HG03135 (cell line): ENCODE measurements around the gene DCAF4.
"Not testable (repeated sequence)": the region's sequence is repeated elsewhere in the genome, so short reads cannot be mapped to it uniquely, and the experiment has no call there.

Experiments
- ATAC-seq: cut with Tn5 transposase; IDR thresholded peaks from one replicate; pipeline ENCODE4 v1.9.1; 2021; ENCODE audit warnings: mild to moderate bottlenecking, moderate library complexity; ENCODE audit not compliant: unreplicated experiment

DCAF4 gene

DNA sequence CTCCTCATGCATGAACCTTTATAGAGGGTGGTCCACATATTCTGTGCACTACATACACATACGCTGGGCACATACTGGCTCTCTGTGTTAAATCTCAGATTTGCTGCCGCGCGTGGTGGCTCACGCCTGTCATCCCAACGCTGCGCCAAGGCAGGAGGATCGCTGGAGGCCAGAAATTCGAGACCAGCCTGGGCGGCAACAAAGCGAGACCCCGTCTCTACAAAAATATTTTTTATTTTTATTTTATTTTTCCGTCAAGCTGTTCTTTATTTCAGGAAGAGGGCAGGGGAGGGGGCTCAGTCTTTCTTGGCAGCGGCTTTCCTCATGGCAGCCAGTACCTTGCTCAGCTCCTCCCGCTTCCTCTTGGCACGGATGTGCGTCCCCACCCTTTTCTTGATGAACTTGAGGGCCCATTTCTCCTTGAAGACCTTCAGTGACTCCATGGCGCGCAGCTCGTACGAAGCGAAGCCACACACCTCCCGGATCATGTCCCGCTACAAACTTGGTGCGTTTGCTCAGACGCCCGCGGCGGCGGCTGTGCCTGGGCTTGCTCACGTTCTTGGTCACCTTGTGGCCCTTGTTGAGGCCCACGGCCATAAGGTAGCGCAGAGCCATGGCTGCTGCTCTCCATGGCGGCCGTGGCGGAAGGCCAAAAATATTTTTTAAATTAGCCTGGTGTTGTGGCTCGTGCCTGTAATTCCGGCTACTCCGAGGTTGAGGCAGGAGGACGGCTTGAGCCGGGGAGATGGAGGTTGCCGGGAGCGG, 3.2 kb downstream of the DCAF4 start:
- no peak for ATAC-seq

DNA sequence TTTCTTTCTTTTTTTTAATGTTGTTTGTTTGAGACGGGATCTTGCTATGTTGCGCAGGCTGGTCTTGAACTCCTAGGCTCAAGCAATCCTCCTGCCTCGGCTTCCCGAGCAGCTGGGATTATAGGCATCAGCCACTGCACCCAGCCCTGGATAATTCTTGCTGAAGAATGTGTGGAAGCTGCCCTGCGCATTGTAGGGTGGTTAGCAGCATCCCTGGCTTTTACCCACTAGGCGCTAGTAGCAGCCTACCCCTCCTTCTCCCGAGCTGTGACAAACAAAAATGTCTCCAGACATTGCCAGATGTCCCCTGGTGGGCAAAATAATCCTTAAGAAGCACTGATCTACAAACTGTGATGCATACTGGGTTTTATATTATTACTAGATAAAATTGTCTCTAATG, 6.6 kb downstream of the DCAF4 start:
- ATAC-seq, result no peak

DNA sequence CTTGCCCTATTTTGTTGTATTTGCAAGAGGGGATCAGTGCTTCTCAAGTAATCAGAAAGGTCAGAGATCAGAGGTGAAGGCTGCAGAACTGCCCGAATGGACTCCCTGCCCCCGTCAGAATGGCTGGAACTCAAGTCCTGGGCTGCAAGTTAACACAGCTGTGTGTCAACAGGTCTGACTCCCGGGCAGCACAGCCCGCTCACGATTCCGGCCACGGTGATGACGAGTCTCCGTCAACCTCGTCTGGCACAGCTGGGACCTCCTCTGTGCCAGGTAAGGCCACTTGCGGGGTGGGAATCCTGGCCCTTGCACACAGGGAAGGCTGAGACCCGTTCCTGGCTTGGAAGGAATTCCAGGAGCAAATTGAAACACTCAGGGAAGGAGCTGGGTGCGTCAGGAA, 13.4 kb downstream of the DCAF4 start:
- ATAC-seq, result no peak

- no peak for ATAC-seq
Measured at GRCh38 chr14:72941286-72941985, 15.2 kb downstream of the DCAF4 start.

- ATAC-seq, result no peak
Measured at GRCh38 chr14:72942934-72943333, 16.7 kb downstream of the DCAF4 start.

- no peak for ATAC-seq
Measured at GRCh38 chr14:72943876-72944430, 17.7 kb downstream of the DCAF4 start.

DNA sequence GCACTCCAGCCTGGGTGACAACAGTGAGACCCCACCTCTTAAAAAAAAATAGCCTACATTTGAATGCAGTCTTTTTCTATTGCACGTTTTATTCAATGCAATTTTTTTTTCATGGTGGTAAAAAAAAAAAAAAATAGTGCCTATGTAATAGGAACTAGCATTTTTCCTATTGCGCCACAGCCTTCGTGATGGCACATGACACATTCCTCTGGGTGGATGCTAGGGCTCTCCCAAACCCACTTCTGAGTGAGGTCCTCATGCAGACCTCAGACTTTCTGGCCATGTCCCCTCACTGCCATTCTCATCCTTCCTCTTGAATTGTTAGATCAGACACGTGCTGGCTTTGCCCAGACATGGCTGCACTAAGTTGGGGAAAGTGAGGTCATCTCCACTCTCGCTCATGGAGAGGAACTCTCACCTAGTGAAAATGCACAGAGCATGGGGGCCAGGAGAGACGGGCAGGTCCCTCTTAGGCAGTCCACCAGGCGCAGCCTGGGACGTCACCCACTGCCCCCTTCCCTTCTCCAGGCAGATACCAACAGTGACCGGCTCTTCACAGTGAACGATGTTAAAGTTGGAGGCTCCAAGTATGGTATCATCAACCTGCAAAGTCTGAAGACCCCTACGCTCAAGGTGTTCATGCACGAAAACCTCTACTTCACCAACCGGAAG, 19.2 kb downstream of the DCAF4 start:
- no peak for ATAC-seq

DNA sequence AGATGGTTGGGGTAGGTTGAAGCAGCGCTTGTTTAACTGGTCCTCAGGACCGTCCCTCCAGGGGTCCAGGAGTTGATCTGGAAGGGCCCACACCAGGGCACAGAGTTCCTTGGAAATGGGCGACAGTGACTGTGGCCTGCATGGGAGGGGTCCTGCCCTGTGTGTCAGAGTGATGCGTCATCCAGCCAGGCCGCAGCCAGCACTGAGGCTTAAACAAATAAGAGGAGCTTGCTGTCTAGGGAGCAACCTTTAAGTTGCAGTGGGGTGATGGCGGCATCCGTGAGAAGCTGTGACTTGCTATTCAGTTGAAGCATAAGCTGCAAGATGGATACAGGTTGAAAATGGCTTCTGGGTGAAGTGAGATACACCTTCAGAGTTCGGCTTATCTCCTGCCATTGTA, 20.2 kb downstream of the DCAF4 start:
- no peak for ATAC-seq

DNA sequence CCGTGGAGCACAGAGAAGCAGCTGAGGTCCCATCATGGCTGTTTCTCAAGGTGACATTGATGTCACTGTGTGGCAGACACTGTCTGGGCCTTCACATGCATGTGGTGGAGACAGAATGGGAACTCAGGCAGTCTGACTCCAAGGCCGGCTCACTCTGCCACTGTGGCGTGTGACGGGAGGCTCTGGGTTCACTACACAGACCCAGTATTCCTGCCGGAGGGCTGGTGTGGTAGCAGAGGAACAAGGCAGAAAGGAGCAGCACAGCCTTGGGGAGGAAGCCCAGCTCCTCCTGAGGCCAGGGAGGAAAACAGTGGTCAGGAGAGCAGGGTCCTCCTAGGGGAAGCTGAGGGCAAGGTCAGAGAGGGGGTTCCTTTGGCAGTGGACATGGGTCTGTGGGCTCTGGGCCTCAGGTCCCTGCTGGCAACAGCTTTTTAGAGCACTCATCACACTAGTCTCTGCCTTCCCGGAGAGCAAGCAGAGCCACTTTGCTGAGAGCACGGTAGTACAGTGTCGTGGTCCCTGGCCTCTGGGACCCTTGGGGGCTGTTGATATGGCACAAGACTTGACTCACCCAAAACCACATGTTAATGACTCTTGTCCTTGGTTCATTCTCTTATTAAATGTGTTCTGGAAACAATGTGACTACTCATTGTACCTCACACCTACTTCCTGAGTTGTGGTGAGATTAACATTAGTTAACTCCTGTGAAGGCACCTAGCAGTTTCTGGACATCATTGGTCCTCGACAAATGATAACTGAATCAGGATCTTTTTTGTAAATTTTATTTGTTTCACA, 21.3 kb downstream of the DCAF4 start:
- no peak for ATAC-seq

- no peak for ATAC-seq
Measured at GRCh38 chr14:72948481-72949138, 22.3 kb downstream of the DCAF4 start.

GRCh38 chr14:72952171-72952570, 25.9 kb downstream of the DCAF4 start:
- ATAC-seq, result no peak

DNA sequence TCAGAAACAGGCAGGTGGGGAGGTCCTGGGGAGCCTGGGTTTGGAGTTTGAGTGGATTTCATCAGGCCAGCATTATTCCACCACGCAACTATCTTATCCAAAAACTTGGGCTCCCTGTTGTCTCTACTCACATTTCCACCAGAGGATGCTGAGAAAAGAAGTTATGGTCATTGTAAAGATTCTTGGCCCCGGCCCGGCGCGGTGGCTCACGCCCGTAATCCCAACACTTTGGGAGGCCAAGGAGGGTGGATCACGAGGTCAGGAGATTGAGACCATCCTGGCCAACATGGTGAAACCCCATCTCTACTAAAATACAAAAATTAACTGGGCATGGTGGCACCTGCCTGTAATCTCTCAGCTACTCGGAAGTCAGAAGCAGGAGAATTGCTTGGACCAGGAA, 30.5 kb downstream of the DCAF4 start:
- not testable (repeated sequence) for ATAC-seq

DNA sequence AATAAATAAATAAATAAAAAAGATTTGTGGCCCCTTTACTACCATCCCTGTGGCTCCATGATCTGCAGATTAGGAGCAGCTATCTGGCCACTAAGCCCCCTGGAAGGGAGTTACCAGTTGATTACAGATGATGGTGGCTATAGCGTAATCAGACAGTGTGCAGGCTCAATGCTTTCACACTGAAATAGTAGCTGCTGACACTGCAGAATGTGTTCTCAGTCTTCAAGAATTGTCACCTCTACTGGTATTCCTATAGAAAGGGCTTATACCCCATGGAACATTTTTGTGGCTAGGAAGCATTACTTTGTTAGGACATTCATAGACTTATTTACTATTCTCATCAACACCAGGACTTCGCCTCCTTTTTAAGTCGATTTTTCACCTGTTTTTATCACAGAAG, 30.9 kb downstream of the DCAF4 start:
- ATAC-seq, result no peak

- no peak for ATAC-seq
Measured at GRCh38 chr14:72958548-72958947, 32.3 kb downstream of the DCAF4 start.

GRCh38 chr14:72961016-72961415, 34.8 kb downstream of the DCAF4 start:
- not testable (repeated sequence) for ATAC-seq

GRCh38 chr14:72961579-72962335, 35.5 kb downstream of the DCAF4 start:
- no peak for ATAC-seq

GRCh38 chr14:72962336-72962754, 36.1 kb downstream of the DCAF4 start:
- ATAC-seq, result not testable (repeated sequence)

- ATAC-seq, result no peak
Measured at GRCh38 chr14:72962829-72963312, 36.6 kb downstream of the DCAF4 start.

GRCh38 chr14:72965249-72965648, 39.0 kb downstream of the DCAF4 start:
- no peak for ATAC-seq
